Epithelial cell of esophagus (primary cell): ENCODE measurements around the gene NECAB2.

Experiments
- DNase-seq: peaks from one replicate; pipeline ENCODE4 v3.0.0; 2010; ENCODE audit warnings: low read depth
- H3K4me3 ChIP-seq: 2 replicates; pipeline ENCODE4 v1.5.1; 2011; ENCODE audit warnings: mild to moderate bottlenecking, low read length, control low read depth
- TF ChIP-seq, protein P1 (sequence below): IDR thresholded peaks from 2 replicates; pipeline ENCODE4 v1.5.1; 2011; ENCODE audit warnings: low read depth, mild to moderate bottlenecking, low read length, control low read depth, inconsistent platforms; ENCODE audit not compliant: insufficient read depth; ENCODE audit errors: missing control alignments

NECAB2 gene

DNA sequence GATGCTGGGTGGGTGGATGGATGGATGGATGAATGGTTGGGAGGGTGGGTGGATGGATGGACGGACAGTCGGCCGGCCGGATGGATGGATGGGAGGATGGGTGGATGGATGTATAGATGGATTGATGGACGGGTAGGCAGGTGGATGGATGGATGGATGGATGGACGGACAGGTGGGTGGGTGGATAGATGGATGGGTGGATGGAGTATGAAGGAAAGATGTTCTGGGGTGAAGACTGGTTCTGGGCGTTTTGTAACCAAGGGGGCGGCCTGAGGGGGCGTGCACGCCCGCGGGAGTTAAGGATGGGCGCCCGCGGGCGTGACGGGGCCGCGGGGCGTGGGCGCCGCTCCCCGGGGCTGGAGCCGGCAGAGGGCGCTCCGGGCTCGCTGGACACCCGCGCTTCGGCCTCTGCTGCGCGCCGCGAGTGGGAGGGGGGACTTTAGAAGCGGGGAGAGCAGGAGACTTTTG lies at the start of gene NECAB2:
TSS of gene NECAB2 (plus strand) at position 407 of the 468 bp plus-strand sequence. CDS start 405 bp downstream, outside the sequence.
- TF ChIP-seq, protein P1, sequence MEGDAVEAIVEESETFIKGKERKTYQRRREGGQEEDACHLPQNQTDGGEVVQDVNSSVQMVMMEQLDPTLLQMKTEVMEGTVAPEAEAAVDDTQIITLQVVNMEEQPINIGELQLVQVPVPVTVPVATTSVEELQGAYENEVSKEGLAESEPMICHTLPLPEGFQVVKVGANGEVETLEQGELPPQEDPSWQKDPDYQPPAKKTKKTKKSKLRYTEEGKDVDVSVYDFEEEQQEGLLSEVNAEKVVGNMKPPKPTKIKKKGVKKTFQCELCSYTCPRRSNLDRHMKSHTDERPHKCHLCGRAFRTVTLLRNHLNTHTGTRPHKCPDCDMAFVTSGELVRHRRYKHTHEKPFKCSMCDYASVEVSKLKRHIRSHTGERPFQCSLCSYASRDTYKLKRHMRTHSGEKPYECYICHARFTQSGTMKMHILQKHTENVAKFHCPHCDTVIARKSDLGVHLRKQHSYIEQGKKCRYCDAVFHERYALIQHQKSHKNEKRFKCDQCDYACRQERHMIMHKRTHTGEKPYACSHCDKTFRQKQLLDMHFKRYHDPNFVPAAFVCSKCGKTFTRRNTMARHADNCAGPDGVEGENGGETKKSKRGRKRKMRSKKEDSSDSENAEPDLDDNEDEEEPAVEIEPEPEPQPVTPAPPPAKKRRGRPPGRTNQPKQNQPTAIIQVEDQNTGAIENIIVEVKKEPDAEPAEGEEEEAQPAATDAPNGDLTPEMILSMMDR, result peak; percentile 28
- DNase-seq, result peak; percentile 22
- H3K4me3 ChIP-seq, result no peak within 1 kb of the TSS

DNA sequence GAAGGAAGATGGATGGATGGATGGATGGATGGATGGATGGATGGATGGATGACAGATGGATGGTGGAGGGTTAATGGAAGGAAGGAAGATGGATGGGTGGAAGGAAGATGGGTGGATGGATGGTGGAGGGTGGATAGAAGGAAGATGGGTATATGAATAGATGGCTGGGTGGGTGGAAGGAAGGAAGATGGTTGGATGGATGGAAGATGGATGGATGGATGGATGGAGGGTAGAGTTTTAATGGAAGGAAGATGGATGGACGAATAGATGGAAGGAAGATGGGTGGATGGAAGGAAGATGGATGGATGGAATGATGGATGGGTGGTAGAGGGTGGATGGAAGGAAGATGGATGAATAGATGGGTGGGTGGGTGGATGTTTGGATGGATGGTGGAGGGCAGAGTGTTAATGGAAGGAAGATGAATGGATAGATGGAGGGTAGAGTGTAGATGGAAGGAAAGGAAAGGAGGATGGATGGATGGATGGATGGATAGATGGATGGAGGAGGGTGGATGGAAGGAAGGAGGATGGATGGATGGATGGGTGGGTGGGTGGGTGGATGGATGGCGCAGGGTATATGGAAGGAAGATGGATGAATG lies 47.1 kb upstream of the NECAB2 start:
- DNase-seq, result no peak
- no peak overlapping the region for H3K4me3 ChIP-seq
- TF ChIP-seq, protein P1, result no peak

DNA sequence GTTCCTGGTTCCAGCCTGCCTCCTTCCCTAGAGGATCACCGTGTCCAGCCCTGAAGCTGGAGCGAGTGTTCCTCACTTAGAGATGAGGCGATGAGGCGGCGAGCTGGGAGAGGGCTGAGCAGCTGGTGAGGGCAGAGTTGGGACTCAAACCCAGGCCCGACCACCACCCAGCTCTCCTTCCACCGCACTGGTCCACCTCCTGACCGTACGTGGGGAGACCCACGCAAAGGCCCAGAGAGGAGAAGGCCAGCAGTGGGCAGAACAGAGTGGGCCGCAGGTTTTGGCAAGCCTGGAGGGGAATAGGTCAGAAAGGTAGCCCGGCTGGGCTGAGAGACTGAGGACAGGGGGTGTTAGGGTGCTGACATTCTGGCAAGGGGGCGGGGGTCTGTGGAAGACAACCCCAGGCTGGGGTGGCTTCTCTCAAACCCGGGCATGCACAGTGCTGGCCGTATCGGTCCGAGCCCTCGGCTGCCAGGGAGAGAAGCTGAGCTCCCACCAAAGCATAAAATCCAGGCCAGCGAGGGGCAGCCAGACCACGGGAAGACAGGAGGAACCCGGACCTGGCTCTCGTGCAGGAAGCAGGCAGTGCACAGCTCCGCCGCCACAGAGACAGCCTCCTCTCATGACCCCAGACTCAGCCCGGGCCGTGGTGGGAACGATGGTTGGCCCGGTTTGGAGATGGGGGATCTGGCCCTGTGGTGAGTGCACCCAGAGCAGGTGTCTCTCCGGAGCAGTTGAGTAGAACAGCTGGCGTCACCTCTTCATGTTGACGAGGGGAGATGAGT lies 44.3 kb upstream of the NECAB2 start:
- DNase-seq, result no peak
- no peak overlapping the region for H3K4me3 ChIP-seq
- TF ChIP-seq, protein P1, result no peak

DNA sequence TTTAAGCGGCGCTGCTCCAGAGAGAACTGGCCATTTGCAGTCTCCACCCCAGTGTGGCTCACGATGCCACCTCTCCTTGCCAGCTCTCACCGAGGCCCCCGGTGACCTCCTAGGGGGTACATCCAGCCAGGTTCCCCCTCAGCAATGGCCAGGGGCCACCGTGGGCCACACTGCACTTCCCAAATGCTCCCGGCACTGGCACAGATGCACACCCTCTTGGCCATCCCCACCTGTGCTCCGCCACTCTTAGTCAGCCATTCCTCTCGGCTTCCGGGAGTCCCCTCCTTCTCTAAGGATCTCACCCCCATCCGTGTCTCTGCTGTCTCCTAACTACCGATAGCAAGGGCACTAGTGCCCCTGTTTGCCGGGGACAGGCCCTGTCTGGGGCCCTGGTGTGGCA lies 43.4 kb upstream of the NECAB2 start:
- H3K4me3 ChIP-seq, result no peak overlapping the region
- TF ChIP-seq, protein P1, result no peak
- no peak for DNase-seq

DNA sequence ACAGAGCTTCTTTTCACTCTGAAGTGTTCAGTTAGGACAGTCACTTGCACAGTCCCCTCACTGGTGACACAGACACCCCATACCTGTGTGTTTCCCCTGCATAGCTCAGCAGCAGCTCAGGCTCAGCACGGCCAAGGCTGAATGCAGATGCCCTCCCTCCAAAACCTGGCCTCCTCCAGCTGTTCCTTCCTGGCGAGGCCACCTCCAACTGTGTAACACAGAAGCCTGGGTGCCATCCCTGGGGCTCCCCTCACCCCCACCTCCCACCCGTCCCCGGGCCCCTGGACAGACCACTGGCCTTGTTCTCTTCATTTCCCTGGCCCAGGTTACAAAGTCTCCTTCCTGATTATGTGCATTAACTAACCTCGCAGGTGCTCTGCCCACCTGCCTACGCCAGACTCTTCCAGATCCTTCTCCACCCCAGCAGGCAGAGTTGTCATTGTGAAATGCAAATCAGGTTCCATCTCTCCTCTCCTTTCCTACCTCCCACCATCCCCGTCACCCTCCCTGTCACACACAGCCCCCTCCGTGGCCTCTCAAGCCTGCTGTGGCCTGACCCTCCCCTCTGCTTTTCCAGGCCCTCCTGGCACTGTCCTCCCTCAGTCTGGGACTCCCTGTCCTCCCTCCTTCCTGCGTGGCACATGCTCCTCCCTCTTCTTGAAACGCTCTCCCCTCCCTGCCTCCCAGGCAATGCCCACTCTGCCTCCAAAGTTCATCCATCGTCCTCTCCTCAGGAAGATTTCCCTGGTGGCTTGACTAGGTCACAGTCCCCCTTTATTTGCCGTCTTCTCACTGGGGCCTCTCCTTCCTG lies 42.7 kb upstream of the NECAB2 start:
- DNase-seq, result no peak
- TF ChIP-seq, protein P1, result no peak
- H3K4me3 ChIP-seq, result no peak overlapping the region

DNA sequence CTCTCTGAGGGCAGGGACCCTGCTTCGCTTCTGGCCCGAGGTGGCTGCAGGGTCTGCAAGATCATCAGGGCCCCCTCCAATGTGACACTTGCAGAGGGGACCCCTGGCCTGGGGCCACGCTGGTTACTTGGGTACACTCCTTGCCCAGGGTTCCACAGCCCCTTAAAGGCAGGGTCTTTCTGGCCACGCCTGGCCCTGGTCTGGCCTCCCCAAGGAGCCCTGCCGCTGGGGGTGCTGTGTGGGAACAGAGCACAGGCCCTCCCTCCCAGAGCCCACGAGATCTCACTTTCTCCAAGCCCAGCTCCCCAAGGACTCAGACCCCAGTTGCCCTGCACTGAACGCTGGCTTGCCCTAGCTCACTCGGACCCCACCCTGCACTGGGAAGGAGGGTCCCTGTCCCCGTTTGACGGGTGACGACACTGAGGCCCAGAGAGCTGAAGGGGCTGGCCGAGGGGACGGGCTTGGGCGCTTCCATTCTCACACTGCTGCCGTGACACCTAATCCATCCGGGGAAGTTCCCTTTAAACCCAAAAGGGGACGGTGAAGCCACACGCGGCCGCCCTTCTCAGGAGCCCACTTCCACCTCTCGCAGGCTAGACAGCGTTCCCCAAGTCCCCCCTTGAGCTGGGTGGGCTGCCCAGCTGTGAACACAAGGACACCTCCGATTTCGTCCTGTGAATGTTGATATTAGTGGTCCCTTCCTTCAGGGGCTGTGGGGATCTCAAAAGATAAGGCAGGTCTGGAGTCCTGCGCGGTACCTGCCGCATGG lies 41.9 kb upstream of the NECAB2 start:
- no peak overlapping the region for H3K4me3 ChIP-seq
- TF ChIP-seq, protein P1, result no peak
- DNase-seq, result no peak
